ENCODE results near the gene BCL2L2.

BCL2L2 gene

GRCh38 chr14:23299211-23299957, 7.2 kb upstream of the BCL2L2 start:
- peaks cover 6 to 24% (median 12%) of the 10 kb centered on the region in 5 donors for H3K36me3 ChIP-seq (ENCODE audit: control insufficient read depth in 5 of 5, insufficient read depth in 5 of 5, low read length in 5 of 5)
- peak overlapping the region; percentile 92 for H3K27ac ChIP-seq (ENCODE audit: low read depth, low read length)
- peaks cover 8 to 49% (median 39%) of the 10 kb centered on the region in 5 donors for H3K4me1 ChIP-seq (ENCODE audit: control insufficient read depth in 5 of 5, insufficient read depth in 5 of 5, low read length in 5 of 5)
- no peak overlapping the region for H3K4me3 ChIP-seq (ENCODE audit: low read depth in 1 of 5, low read length in 5 of 5)
- H3K27me3 ChIP-seq (ENCODE audit: control insufficient read depth in 5 of 5, insufficient read depth in 4 of 5, low read length in 5 of 5): no peaks in the 10 kb centered on the region
- H3K9me3 ChIP-seq (ENCODE audit: control insufficient read depth in 5 of 5, low read length in 5 of 5): no peaks in the 10 kb centered on the region
- peak overlapping the region in 1 of 5 donors; percentile 63 for H3K9ac ChIP-seq (ENCODE audit: low read length in 5 of 5)

DNA sequence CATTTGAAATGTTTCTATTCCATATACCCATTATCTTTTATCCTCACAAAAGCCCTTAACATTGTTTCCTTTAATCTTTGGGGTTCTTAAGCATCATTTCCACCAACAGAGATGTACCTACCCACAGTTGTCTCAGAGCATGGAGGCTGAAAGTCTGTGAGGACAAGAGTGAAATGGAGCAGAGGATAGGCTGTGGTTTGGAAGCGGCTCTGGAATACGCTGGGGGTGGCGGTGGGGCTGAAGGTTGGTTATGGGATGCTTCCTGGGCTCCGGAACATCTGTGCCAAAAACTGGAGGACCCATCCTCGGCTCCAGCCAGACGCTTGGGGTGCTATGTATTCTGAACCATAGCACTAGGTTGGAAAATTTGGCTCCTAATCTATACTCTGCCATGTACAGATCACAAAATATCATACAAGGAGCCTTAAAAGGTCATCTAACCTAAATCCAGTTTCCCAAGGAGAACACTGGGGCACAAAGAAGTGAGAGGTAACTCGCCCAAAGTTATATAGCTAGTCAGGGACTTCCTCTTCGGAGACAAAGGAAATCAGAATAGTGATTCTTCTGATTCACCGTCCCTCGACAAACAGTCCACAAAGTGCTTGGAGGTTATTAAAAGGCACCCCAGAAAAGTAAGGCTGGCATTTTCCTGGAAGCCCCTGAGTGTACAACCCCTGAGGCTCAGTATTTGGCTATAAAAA, 6.5 kb upstream of the BCL2L2 start:
- H3K4me3 ChIP-seq (ENCODE audit: low read depth in 1 of 5, low read length in 5 of 5): peak overlapping the region; percentile 58 to 94 (median 89)
- peaks cover 6 to 24% (median 12%) of the 10 kb centered on the region in 5 donors for H3K36me3 ChIP-seq (ENCODE audit: control insufficient read depth in 5 of 5, insufficient read depth in 5 of 5, low read length in 5 of 5)
- peaks cover 5 to 42% (median 33%) of the 10 kb centered on the region in 5 donors for H3K4me1 ChIP-seq (ENCODE audit: control insufficient read depth in 5 of 5, insufficient read depth in 5 of 5, low read length in 5 of 5)
- peak overlapping the region; percentile 92 for H3K27ac ChIP-seq (ENCODE audit: low read depth, low read length)
- H3K9me3 ChIP-seq (ENCODE audit: control insufficient read depth in 5 of 5, low read length in 5 of 5): no peaks in the 10 kb centered on the region
- peak overlapping the region; percentile 70 to 95 (median 91) for H3K9ac ChIP-seq (ENCODE audit: low read length in 5 of 5)
- H3K27me3 ChIP-seq (ENCODE audit: control insufficient read depth in 5 of 5, insufficient read depth in 4 of 5, low read length in 5 of 5): no peaks in the 10 kb centered on the region

- H3K9me3 ChIP-seq (ENCODE audit: control insufficient read depth in 5 of 5, low read length in 5 of 5): no peaks in the 10 kb centered on the region
- H3K4me3 ChIP-seq (ENCODE audit: low read depth in 1 of 5, low read length in 5 of 5): peak overlapping the region; percentile 58 to 94 (median 89)
- peak overlapping the region; percentile 70 to 95 (median 91) for H3K9ac ChIP-seq (ENCODE audit: low read length in 5 of 5)
- peaks cover 6 to 24% (median 12%) of the 10 kb centered on the region in 5 donors for H3K36me3 ChIP-seq (ENCODE audit: control insufficient read depth in 5 of 5, insufficient read depth in 5 of 5, low read length in 5 of 5)
- H3K27me3 ChIP-seq (ENCODE audit: control insufficient read depth in 5 of 5, insufficient read depth in 4 of 5, low read length in 5 of 5): no peaks in the 10 kb centered on the region
- peaks cover 4 to 43% (median 34%) of the 10 kb centered on the region in 5 donors for H3K4me1 ChIP-seq (ENCODE audit: control insufficient read depth in 5 of 5, insufficient read depth in 5 of 5, low read length in 5 of 5)
- H3K27ac ChIP-seq (ENCODE audit: low read depth, low read length): peak overlapping the region; percentile 92
Measured at GRCh38 chr14:23300687-23301223, 5.9 kb upstream of the BCL2L2 start.

- Histone ChIP-seq H3K27me3 (ENCODE audit: control insufficient read depth in 5 of 5, insufficient read depth in 4 of 5, low read length in 5 of 5) (no peaks in the 10 kb centered on the region), H3K27ac (ENCODE audit: low read depth, low read length) (peak overlapping the region; percentile 92), H3K4me3 (ENCODE audit: low read depth in 1 of 5, low read length in 5 of 5) (peak overlapping the region in 4 of 5 donors; percentile 75 to 89 (median 84)), H3K9me3 (ENCODE audit: control insufficient read depth in 5 of 5, low read length in 5 of 5) (no peaks in the 10 kb centered on the region), H3K9ac (ENCODE audit: low read length in 5 of 5) (peak overlapping the region in 4 of 5 donors; percentile 76 to 88 (median 84)), H3K36me3 (ENCODE audit: control insufficient read depth in 5 of 5, insufficient read depth in 5 of 5, low read length in 5 of 5) (peaks cover 6 to 23% (median 12%) of the 10 kb centered on the region in 5 donors), H3K4me1 (ENCODE audit: control insufficient read depth in 5 of 5, insufficient read depth in 5 of 5, low read length in 5 of 5) (peaks cover 10 to 50% (median 41%) of the 10 kb centered on the region in 5 donors)
Measured at GRCh38 chr14:23301288-23301968, 5.2 kb upstream of the BCL2L2 start.

DNA sequence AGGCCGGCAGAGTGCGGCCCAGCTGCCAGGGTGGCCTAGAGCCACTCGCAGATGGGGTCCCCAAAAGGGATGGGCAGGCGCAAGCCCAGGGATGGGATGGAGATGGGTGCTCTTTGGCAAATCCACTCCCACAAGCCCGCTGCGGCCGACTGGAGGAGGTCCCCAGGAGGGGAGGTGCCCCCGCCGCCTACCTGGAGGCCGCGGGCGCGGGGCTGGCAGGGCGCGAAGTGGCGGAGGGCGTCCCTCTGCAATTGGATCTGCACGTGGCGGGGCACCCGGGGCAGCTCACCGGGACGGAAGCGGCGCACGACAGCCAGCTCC, 4.7 kb upstream of the BCL2L2 start:
- Histone ChIP-seq H3K9ac (ENCODE audit: low read length in 5 of 5) (peak overlapping the region in 4 of 5 donors; percentile 76 to 88 (median 84)), H3K27ac (ENCODE audit: low read depth, low read length) (peak overlapping the region; percentile 91), H3K4me3 (ENCODE audit: low read depth in 1 of 5, low read length in 5 of 5) (peak overlapping the region in 4 of 5 donors; percentile 74 to 86 (median 78)), H3K27me3 (ENCODE audit: control insufficient read depth in 5 of 5, insufficient read depth in 4 of 5, low read length in 5 of 5) (no peaks in the 10 kb centered on the region), H3K36me3 (ENCODE audit: control insufficient read depth in 5 of 5, insufficient read depth in 5 of 5, low read length in 5 of 5) (peaks cover 6 to 18% (median 12%) of the 10 kb centered on the region in 5 donors), H3K4me1 (ENCODE audit: control insufficient read depth in 5 of 5, insufficient read depth in 5 of 5, low read length in 5 of 5) (peaks cover 10 to 52% (median 46%) of the 10 kb centered on the region in 5 donors), H3K9me3 (ENCODE audit: control insufficient read depth in 5 of 5, low read length in 5 of 5) (no peaks in the 10 kb centered on the region)

DNA sequence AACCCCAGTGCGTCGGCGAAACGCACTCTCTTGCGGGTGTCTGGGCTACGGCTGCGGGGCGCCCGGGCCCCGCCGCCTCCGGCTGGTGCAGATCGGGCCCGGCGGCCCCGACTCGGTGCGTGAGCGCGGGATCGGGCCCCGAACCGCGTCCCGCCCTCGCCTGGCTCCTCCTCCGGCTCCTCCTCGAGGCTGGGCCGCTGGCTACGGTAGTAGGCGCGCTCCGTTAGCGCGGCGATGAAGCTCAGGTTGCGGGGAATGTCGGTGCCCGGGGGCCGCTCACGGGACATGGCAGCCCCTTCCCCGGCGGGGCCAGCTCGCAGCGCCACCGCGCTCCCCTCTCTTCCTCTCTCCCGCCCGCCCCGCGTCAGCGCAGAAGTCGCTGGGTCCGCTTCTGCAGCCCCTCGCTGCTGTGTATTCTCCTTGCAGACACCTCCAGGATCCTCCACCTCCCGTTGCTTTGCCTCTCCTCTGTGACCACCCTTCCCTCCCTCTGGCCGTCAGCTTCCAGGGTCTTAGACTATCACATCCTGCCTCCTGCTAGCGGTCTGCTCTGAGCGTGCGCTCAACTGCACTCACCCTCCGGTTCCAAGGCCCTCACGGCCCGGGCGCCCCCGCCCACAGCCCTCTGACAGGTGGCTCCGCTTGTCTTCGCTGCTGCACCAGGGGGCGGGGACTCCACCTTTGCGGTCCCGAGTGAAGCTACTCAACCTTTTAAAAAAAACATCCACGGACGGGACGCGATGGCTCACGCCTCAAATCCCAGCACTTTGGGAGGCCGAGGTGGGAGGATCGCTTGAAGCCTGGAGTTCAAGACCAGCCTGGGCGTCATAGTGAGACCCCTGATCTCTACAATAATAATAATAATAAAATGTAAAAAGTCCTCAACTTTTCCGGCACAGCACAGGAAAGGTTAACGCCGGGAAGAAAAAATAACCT, 4.1 kb upstream of the BCL2L2 start, which contains the start of gene PPP1R3E:
Gene PPP1R3E, minus strand, starts transcription at position 570 of the 936 bp plus-strand sequence. Its CDS starts 283 bp downstream, at position 287.
- peak within 1 kb of the TSS; percentile 38 to 88 (median 83) for H3K9ac ChIP-seq (ENCODE audit: low read length in 5 of 5)
- peak within 1 kb of the TSS; percentile 91 for H3K27ac ChIP-seq (ENCODE audit: low read depth, low read length)
- H3K4me1 ChIP-seq (ENCODE audit: control insufficient read depth in 5 of 5, insufficient read depth in 5 of 5, low read length in 5 of 5): peaks cover 15 to 59% (median 52%) of the 10 kb centered on the region in 5 donors
- H3K36me3 ChIP-seq (ENCODE audit: control insufficient read depth in 5 of 5, insufficient read depth in 5 of 5, low read length in 5 of 5): peaks cover 5 to 12% (median 8%) of the 10 kb centered on the region in 5 donors
- H3K4me3 ChIP-seq (ENCODE audit: low read depth in 1 of 5, low read length in 5 of 5): peak within 1 kb of the TSS; percentile 74 to 88 (median 81)
- no peaks in the 10 kb centered on the region for H3K27me3 ChIP-seq (ENCODE audit: control insufficient read depth in 5 of 5, insufficient read depth in 4 of 5, low read length in 5 of 5)
- no peaks in the 10 kb centered on the region for H3K9me3 ChIP-seq (ENCODE audit: control insufficient read depth in 5 of 5, low read length in 5 of 5)

GRCh38 chr14:23307146-23307530, 505 bp downstream of the BCL2L2 start:
- Histone ChIP-seq H3K9ac (ENCODE audit: low read length in 5 of 5) (peak overlapping the region; percentile 85 to 99 (median 92)), H3K4me3 (ENCODE audit: low read depth in 1 of 5, low read length in 5 of 5) (peak overlapping the region; percentile 83 to 93 (median 85)), H3K36me3 (ENCODE audit: control insufficient read depth in 5 of 5, insufficient read depth in 5 of 5, low read length in 5 of 5) (peaks cover 0 to 30% (median 25%) of the 10 kb centered on the region in 5 donors), H3K9me3 (ENCODE audit: control insufficient read depth in 5 of 5, low read length in 5 of 5) (no peaks in the 10 kb centered on the region), H3K27ac (ENCODE audit: low read depth, low read length) (peak overlapping the region; percentile 82), H3K27me3 (ENCODE audit: control insufficient read depth in 5 of 5, insufficient read depth in 4 of 5, low read length in 5 of 5) (no peaks in the 10 kb centered on the region), H3K4me1 (ENCODE audit: control insufficient read depth in 5 of 5, insufficient read depth in 5 of 5, low read length in 5 of 5) (peaks cover 14 to 64% (median 59%) of the 10 kb centered on the region in 5 donors)

GRCh38 chr14:23307687-23308644, 1.3 kb downstream of the BCL2L2 start:
- Histone ChIP-seq H3K27me3 (ENCODE audit: control insufficient read depth in 5 of 5, insufficient read depth in 4 of 5, low read length in 5 of 5) (no peaks in the 10 kb centered on the region), H3K4me3 (ENCODE audit: low read depth in 1 of 5, low read length in 5 of 5) (peak overlapping the region; percentile 83 to 93 (median 85)), H3K9me3 (ENCODE audit: control insufficient read depth in 5 of 5, low read length in 5 of 5) (no peaks in the 10 kb centered on the region), H3K36me3 (ENCODE audit: control insufficient read depth in 5 of 5, insufficient read depth in 5 of 5, low read length in 5 of 5) (peaks cover under 1 to 30% (median 25%) of the 10 kb centered on the region in 5 donors), H3K27ac (ENCODE audit: low read depth, low read length) (peak overlapping the region; percentile 82), H3K9ac (ENCODE audit: low read length in 5 of 5) (peak overlapping the region; percentile 24 to 99 (median 90)), H3K4me1 (ENCODE audit: control insufficient read depth in 5 of 5, insufficient read depth in 5 of 5, low read length in 5 of 5) (peaks cover 14 to 57% (median 51%) of the 10 kb centered on the region in 5 donors)

Data from subcutaneous abdominal adipose tissue (tissue), 5 donors.